Measurements from ENCODE around the gene LRRC37A2.
"Not testable (repeated sequence)": the region's sequence is repeated elsewhere in the genome, so short reads cannot be mapped to it uniquely, and the experiment has no call there.

DNA sequence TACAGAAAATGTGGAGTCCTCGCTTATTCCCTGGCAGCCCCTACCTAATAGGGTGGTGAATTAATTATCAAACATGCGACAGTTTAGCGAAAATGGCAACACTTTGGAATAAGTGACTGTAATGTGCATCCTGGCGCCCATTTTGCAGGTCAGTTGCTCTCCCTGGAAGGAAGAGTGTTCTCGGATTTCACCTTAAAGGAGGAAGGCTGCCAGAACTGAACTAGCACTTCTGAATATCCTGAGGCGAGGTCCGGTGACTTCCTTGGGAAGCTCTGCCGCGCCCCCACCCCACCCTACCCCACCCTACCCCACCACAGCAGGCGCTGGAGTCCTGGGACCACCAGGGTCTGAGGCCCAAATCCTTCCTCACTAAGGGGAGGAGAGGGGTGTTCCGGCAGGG, at the start of gene LRRC37A2:
- TF ChIP-seq, protein P1, sequence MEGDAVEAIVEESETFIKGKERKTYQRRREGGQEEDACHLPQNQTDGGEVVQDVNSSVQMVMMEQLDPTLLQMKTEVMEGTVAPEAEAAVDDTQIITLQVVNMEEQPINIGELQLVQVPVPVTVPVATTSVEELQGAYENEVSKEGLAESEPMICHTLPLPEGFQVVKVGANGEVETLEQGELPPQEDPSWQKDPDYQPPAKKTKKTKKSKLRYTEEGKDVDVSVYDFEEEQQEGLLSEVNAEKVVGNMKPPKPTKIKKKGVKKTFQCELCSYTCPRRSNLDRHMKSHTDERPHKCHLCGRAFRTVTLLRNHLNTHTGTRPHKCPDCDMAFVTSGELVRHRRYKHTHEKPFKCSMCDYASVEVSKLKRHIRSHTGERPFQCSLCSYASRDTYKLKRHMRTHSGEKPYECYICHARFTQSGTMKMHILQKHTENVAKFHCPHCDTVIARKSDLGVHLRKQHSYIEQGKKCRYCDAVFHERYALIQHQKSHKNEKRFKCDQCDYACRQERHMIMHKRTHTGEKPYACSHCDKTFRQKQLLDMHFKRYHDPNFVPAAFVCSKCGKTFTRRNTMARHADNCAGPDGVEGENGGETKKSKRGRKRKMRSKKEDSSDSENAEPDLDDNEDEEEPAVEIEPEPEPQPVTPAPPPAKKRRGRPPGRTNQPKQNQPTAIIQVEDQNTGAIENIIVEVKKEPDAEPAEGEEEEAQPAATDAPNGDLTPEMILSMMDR (IDR thresholded peaks at IDR 0.05), result not testable (repeated sequence)
- not testable (repeated sequence) for TF ChIP-seq ZFX (IDR thresholded peaks at IDR 0.05; ENCODE audit: borderline replicate concordance)

Data from 22Rv1 (cell line).